DMS153 treated with DMSO at 0.1 percent for 48 hours (cell line): ENCODE data around the gene IBA57.

Experiments
- DNase-seq: peaks from one replicate; lab custom pipeline; 2025; ENCODE audit not compliant: unreplicated experiment; lab: John Stamatoyannopoulos, UW

IBA57 gene

GRCh38 chr1:228155596-228156514, 9.7 kb upstream of the IBA57 start:
- DNase-seq: no peak

GRCh38 chr1:228156515-228156881, 9.1 kb upstream of the IBA57 start:
- DNase-seq: no peak

- no peak for DNase-seq
Measured at GRCh38 chr1:228156941-228157728, 8.5 kb upstream of the IBA57 start.

GRCh38 chr1:228157729-228158126, 7.9 kb upstream of the IBA57 start:
- DNase-seq: no peak

GRCh38 chr1:228158151-228159007, 7.2 kb upstream of the IBA57 start:
- no peak for DNase-seq

GRCh38 chr1:228159008-228159665, 6.5 kb upstream of the IBA57 start:
- no peak for DNase-seq

- DNase-seq: no peak
Measured at GRCh38 chr1:228160201-228160761, 5.3 kb upstream of the IBA57 start.

- no peak for DNase-seq
Measured at GRCh38 chr1:228161362-228161761, 4.2 kb upstream of the IBA57 start.

GRCh38 chr1:228161866-228162265, 3.7 kb upstream of the IBA57 start:
- DNase-seq: no peak

- DNase-seq: no peak
Measured at GRCh38 chr1:228162286-228163006, 3.2 kb upstream of the IBA57 start.

- no peak for DNase-seq
Measured at GRCh38 chr1:228163007-228163753, 2.4 kb upstream of the IBA57 start.

- DNase-seq: no peak
Measured at GRCh38 chr1:228163776-228164519, 1.7 kb upstream of the IBA57 start.

GRCh38 chr1:228164561-228165371, 838 bp upstream of the IBA57 start:
- DNase-seq: no peak

- peak; percentile 44 for DNase-seq
Measured at GRCh38 chr1:228166170-228166936, 749 bp downstream of the IBA57 start.

- DNase-seq: no peak
Measured at GRCh38 chr1:228168563-228169270, 3.1 kb downstream of the IBA57 start.

- DNase-seq: no peak
Measured at GRCh38 chr1:228169345-228169744, 3.7 kb downstream of the IBA57 start.
